ENCODE results near the gene NPM1. TPM values are rescaled to one million over a fixed set of nuclear protein-coding genes. Genes with fewer than 3 reads are reported as not detected.

Gene NPM1
- total RNA-seq, 1 experiment from 2014 or later: 3,122 TPM

DNA sequence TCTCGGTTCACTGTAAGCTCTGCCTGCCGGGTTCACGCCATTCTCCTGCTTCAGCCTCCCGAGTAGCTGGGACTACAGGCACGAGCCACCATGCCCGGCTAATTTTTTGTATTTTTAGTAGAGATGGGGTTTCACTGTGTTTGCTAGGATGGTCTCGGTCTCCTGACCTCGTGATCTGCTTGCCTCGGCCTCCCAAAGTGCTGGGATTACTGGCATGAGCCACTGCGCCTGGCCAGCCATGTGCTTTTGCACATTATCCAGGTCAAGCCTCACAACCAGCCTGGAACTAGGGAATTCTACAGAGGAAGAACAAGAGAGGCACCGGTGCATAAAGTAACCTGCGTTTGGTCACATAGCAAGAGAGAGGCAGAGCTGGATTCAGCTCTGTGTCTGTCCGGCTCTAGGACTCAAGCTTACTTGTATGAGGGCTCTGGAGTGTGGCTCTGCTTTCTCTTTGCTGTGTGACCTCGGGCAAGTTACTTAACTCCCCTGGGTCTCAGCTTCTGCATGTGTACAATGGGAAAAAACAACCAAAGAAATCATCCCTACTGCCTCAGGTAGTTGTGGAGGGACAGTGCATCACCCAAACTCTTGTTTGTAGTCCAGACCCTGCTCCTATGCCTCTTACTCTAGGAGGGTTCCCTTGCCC is 38.1 kb downstream of the NPM1 start:
- Mint-ChIP-seq H3K4me1 (peaks cover 13 to 36% of the 10 kb centered on the region in 2 experiments), H3K27ac (no peak overlapping the region; a peak in 1 of 7 replicates), H3K27me3 (ENCODE audit: low read depth) (peaks cover 32% of the 10 kb centered on the region), H3K4me3 (no peak overlapping the region), H3K9me3 (no peaks in the 10 kb centered on the region; a peak in 1 of 5 replicates), H3K36me3 (ENCODE audit: insufficient read depth in 1 of 3, low read depth in 3 of 3) (no peaks in the 10 kb centered on the region; a peak in 1 of 7 replicates)
- no peaks in the 10 kb centered on the region for H3K9me3 ChIP-seq (ENCODE audit: control insufficient read depth, low read depth, low read length)
- H2AK5ac ChIP-seq (ENCODE audit: insufficient read length, low read length): no peak overlapping the region
- H3K18ac ChIP-seq (ENCODE audit: insufficient read length, low read depth, low read length): no peak overlapping the region
- WGBS (ENCODE audit: extremely low coverage, insufficient read length, low lambda C conversion rate): no CpG with 5 or more reads among the region's 14 CpGs
- no peak overlapping the region for H2BK15ac ChIP-seq (ENCODE audit: low read depth, low read length)
- H3K4me1 ChIP-seq (ENCODE audit: insufficient read depth, low read length): no peaks in the 10 kb centered on the region; the same call in 1 of the 2 replicates
- H4K5ac ChIP-seq (ENCODE audit: insufficient read length, low read depth, low read length): no peak overlapping the region
- H3K4me2 ChIP-seq (ENCODE audit: insufficient read depth, insufficient read length, low read length): no peak overlapping the region
- peaks cover 8% of the 10 kb centered on the region; the same call in 1 of the 2 replicates for H3K27me3 ChIP-seq (ENCODE audit: insufficient read depth, low read length)
- H3K23me2 ChIP-seq (ENCODE audit: insufficient read length, low read depth, low read length, poor library complexity, severe bottlenecking): peaks cover 2% of the 10 kb centered on the region
- no peak overlapping the region for H4K8ac ChIP-seq (replicated peaks; ENCODE audit: insufficient read length, low read depth, low read length)
- H2BK20ac ChIP-seq (ENCODE audit: low read depth, low read length, poor library complexity, severe bottlenecking): no peak overlapping the region
- H3K27ac ChIP-seq (ENCODE audit: insufficient read length, low read depth, low read length): no peak overlapping the region
- H2BK12ac ChIP-seq (ENCODE audit: insufficient read length, low read depth, low read length): no peak overlapping the region
- no peak overlapping the region for H2BK5ac ChIP-seq (ENCODE audit: insufficient read length, low read length)
- H2AFZ ChIP-seq (ENCODE audit: low read length): no peak overlapping the region
- peak; percentile 16 for DNase-seq
- no peak overlapping the region for H3K4ac ChIP-seq (ENCODE audit: low read depth, low read length)
- peaks cover 2% of the 10 kb centered on the region for H4K20me1 ChIP-seq (ENCODE audit: control insufficient read depth, insufficient read depth, insufficient read length)
- H3T11ph ChIP-seq (ENCODE audit: low read length): no peak overlapping the region
- H2BK120ac ChIP-seq (ENCODE audit: low read depth, low read length, poor library complexity, severe bottlenecking): no peak overlapping the region
- H3K56ac ChIP-seq (ENCODE audit: insufficient read length, low read depth, low read length): no peak overlapping the region
- H4K91ac ChIP-seq (ENCODE audit: insufficient read length, low read depth, low read length): no peak overlapping the region
- H3K79me2 ChIP-seq (ENCODE audit: insufficient read depth, low read length): no peaks in the 10 kb centered on the region
- no peak overlapping the region for H3K9ac ChIP-seq (ENCODE audit: extremely low read depth, insufficient read length, low read length)
- no peak overlapping the region for H3K23ac ChIP-seq (ENCODE audit: insufficient read length, low read depth, low read length)
- H3K79me1 ChIP-seq (ENCODE audit: insufficient read depth, low read depth, low read length, poor library complexity, severe bottlenecking): no peaks in the 10 kb centered on the region
- TF ChIP-seq, protein P1, sequence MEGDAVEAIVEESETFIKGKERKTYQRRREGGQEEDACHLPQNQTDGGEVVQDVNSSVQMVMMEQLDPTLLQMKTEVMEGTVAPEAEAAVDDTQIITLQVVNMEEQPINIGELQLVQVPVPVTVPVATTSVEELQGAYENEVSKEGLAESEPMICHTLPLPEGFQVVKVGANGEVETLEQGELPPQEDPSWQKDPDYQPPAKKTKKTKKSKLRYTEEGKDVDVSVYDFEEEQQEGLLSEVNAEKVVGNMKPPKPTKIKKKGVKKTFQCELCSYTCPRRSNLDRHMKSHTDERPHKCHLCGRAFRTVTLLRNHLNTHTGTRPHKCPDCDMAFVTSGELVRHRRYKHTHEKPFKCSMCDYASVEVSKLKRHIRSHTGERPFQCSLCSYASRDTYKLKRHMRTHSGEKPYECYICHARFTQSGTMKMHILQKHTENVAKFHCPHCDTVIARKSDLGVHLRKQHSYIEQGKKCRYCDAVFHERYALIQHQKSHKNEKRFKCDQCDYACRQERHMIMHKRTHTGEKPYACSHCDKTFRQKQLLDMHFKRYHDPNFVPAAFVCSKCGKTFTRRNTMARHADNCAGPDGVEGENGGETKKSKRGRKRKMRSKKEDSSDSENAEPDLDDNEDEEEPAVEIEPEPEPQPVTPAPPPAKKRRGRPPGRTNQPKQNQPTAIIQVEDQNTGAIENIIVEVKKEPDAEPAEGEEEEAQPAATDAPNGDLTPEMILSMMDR (conservative IDR thresholded peaks at IDR 0.05): no peak
- no peak overlapping the region for H3K14ac ChIP-seq (ENCODE audit: insufficient read depth, low read length)
